Adrenal gland (tissue), 5 donors: ENCODE data around the gene TRIB2.

Source experiments
- CTCF ChIP-seq, 6 experiments: fragments of 450-650 bp in 4 of 6; fragments of 200-600 bp in 2 of 6; sonication (generic) in 1 of 6; IDR thresholded peaks; 1 replicate in 5 of 6; 2 replicates in 1 of 6; pipeline versions ENCODE4 v1.5.1 to v1.8.0; 2016 to 2021; ENCODE audit warnings: antibody characterized with exemption in 6 of 6, mild to moderate bottlenecking in 2 of 6, moderate library complexity in 1 of 6
- POLR2A ChIP-seq, 2 donors: fragments of 450-650 bp; IDR thresholded peaks; one replicate each; pipeline ENCODE4 v1.6.1; 2017; ENCODE audit warnings: antibody characterized with exemption in 2 of 2, mild to moderate bottlenecking in 2 of 2, moderate library complexity in 1 of 2
- donor health status: DM: no; HTN: no; CAD: no.

- no peak for TF ChIP-seq CTCF (IDR thresholded peaks at IDR 0.05)
- no peak for TF ChIP-seq POLR2A (IDR thresholded peaks at IDR 0.05)
Observed at GRCh38 chr2:12737738-12738485, 21.2 kb downstream of the TRIB2 start.
